ENCODE measurements around the gene ANKS1B. TPM values are rescaled to one million over a fixed set of nuclear protein-coding genes. Genes with fewer than 3 reads are reported as not detected.

The ANKS1B gene
- polyA plus RNA-seq, 3 donors: not detected

DNA sequence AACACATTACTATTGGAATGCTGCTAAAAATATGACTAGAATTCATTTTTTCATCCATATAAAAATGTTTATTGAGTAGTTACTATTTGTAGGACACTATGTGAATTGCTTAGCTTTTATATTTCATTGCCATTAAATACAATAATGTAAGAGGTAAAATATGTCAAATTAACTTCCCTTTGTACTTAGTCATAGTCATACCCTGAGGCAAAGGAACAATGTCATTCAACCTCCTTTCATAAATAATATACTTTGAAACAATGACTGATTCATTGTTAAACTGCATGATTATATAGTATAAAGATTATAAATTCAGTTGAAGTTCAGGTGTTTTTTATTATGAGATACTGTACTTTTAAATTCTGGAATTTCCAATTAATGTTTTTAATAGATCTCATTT lies 232.0 kb downstream of the ANKS1B start:
- no peaks in the 10 kb centered on the region for H3K4me1 ChIP-seq (ENCODE audit: control insufficient read depth in 1 of 2, insufficient read depth in 2 of 2, low read length in 2 of 2)
- Mint-ChIP-seq H3K4me3 (no peak overlapping the region), H3K9me3 (peaks cover 0 to 5% (median 1%) of the 10 kb centered on the region in 7 donors), H3K27ac (no peak overlapping the region), H3K36me3 (no peaks in the 10 kb centered on the region), H3K4me1 (no peaks in the 10 kb centered on the region), H3K27me3 (ENCODE audit: low read depth in 3 of 3) (no peaks in the 10 kb centered on the region)
- TF ChIP-seq, protein P1, sequence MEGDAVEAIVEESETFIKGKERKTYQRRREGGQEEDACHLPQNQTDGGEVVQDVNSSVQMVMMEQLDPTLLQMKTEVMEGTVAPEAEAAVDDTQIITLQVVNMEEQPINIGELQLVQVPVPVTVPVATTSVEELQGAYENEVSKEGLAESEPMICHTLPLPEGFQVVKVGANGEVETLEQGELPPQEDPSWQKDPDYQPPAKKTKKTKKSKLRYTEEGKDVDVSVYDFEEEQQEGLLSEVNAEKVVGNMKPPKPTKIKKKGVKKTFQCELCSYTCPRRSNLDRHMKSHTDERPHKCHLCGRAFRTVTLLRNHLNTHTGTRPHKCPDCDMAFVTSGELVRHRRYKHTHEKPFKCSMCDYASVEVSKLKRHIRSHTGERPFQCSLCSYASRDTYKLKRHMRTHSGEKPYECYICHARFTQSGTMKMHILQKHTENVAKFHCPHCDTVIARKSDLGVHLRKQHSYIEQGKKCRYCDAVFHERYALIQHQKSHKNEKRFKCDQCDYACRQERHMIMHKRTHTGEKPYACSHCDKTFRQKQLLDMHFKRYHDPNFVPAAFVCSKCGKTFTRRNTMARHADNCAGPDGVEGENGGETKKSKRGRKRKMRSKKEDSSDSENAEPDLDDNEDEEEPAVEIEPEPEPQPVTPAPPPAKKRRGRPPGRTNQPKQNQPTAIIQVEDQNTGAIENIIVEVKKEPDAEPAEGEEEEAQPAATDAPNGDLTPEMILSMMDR (IDR thresholded peaks at IDR 0.05): no peak
- H4K20me1 ChIP-seq (ENCODE audit: insufficient read depth, low read length): no peaks in the 10 kb centered on the region
- H3K4me2 ChIP-seq (replicated peaks; ENCODE audit: extremely low read depth, low read length, poor library complexity, severe bottlenecking): no peak overlapping the region
- H3K9ac ChIP-seq (ENCODE audit: insufficient read depth, low read length, poor library complexity, severe bottlenecking): no peak overlapping the region
- intact Hi-C loops (cut with micrococcal nuclease): no loop called here
- no peaks in the 10 kb centered on the region for H3K27me3 ChIP-seq (ENCODE audit: control insufficient read depth in 2 of 2, insufficient read depth in 2 of 2, low read length in 2 of 2)
- no peak overlapping the region for H3K27ac ChIP-seq (ENCODE audit: low read depth in 1 of 2, low read length in 2 of 2)
- no peaks in the 10 kb centered on the region for H3K79me2 ChIP-seq (ENCODE audit: insufficient read depth, low read length)
- no peaks in the 10 kb centered on the region for H3K36me3 ChIP-seq (replicated peaks in 1 of 2; ENCODE audit: control insufficient read depth in 1 of 2, insufficient read depth in 2 of 2, low read length in 2 of 2)
- DNase-seq: no peak
- H2AFZ ChIP-seq (ENCODE audit: insufficient read depth, low read depth, low read length, poor library complexity, severe bottlenecking): no peak overlapping the region
- no peak overlapping the region for H3K4me3 ChIP-seq (replicated peaks in 1 of 3; ENCODE audit: low read depth in 2 of 3, low read length in 3 of 3)
- peaks cover 0 to 5% of the 10 kb centered on the region in 2 donors for H3K9me3 ChIP-seq (replicated peaks in 1 of 2; ENCODE audit: control insufficient read depth in 1 of 2, insufficient read depth in 1 of 2, low read length in 2 of 2)

DNA sequence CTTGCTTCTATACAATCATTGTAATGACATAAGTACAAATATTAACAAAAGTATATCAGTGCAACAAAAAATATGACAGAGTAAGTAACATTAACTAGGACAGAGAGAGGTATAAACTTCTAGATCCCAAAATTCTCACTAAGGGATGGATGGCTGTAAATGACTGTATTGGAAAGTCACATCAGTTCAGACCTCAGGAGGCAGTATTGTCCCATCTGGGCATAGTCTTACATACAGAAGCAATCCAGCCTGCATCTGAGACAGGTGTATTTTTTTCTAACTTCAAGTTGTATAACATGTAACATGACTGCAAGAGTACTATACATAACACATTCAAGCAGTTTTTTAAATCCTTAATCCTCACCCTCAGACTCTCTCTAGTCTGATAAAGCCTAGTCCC lies 238.2 kb downstream of the ANKS1B start:
- no peaks in the 10 kb centered on the region for H3K4me1 ChIP-seq (ENCODE audit: control insufficient read depth in 1 of 2, insufficient read depth in 2 of 2, low read length in 2 of 2)
- TF ChIP-seq, protein P1 (IDR thresholded peaks at IDR 0.05): no peak
- Mint-ChIP-seq H3K4me1 (no peaks in the 10 kb centered on the region), H3K36me3 (no peaks in the 10 kb centered on the region), H3K27ac (no peak overlapping the region), H3K27me3 (ENCODE audit: low read depth in 3 of 3) (no peaks in the 10 kb centered on the region), H3K4me3 (no peak overlapping the region), H3K9me3 (no peaks in the 10 kb centered on the region)
- H3K36me3 ChIP-seq (replicated peaks in 1 of 2; ENCODE audit: control insufficient read depth in 1 of 2, insufficient read depth in 2 of 2, low read length in 2 of 2): no peaks in the 10 kb centered on the region
- H3K27ac ChIP-seq (ENCODE audit: low read depth in 1 of 2, low read length in 2 of 2): no peak overlapping the region
- no peaks in the 10 kb centered on the region for H3K9me3 ChIP-seq (replicated peaks in 1 of 2; ENCODE audit: control insufficient read depth in 1 of 2, insufficient read depth in 1 of 2, low read length in 2 of 2)
- H2AFZ ChIP-seq (ENCODE audit: insufficient read depth, low read depth, low read length, poor library complexity, severe bottlenecking): no peak overlapping the region
- H3K9ac ChIP-seq (ENCODE audit: insufficient read depth, low read length, poor library complexity, severe bottlenecking): no peak overlapping the region
- H3K27me3 ChIP-seq (ENCODE audit: control insufficient read depth in 2 of 2, insufficient read depth in 2 of 2, low read length in 2 of 2): no peaks in the 10 kb centered on the region
- no peaks in the 10 kb centered on the region for H4K20me1 ChIP-seq (ENCODE audit: insufficient read depth, low read length)
- intact Hi-C loops (cut with micrococcal nuclease): no loop called here
- no peak overlapping the region for H3K4me3 ChIP-seq (replicated peaks in 1 of 3; ENCODE audit: low read depth in 2 of 3, low read length in 3 of 3)
- no peak for DNase-seq
- H3K4me2 ChIP-seq (replicated peaks; ENCODE audit: extremely low read depth, low read length, poor library complexity, severe bottlenecking): no peak overlapping the region
- no peaks in the 10 kb centered on the region for H3K79me2 ChIP-seq (ENCODE audit: insufficient read depth, low read length)

All from CD14-positive monocyte (primary cell).